Measurements from ENCODE around the gene SMARCA2. TPM values are rescaled to one million over a fixed set of nuclear protein-coding genes. Genes with fewer than 3 reads are reported as not detected.

The SMARCA2 gene
- total RNA-seq, 2 experiments from 2014 or later = 91.3 to 94.0 TPM

- no peak for DNase-seq
- Mint-ChIP-seq H3K4me1 (peaks cover 22% of the 10 kb centered on the region), H3K9me3 (ENCODE audit: low read depth) (peaks cover 14% of the 10 kb centered on the region), H3K4me3 (no peak overlapping the region), H3K36me3 (ENCODE audit: low read depth) (peaks cover 69% of the 10 kb centered on the region), H3K27ac (no peak overlapping the region), H3K27me3 (no peaks in the 10 kb centered on the region)
- ChIA-PET POLR2A (no interaction called here), CTCF (no interaction called here)
- ATAC-seq = no peak
- intact Hi-C loops (cut with DNase I, micrococcal nuclease) = loop anchor here in 1 of 2 experiments (10.0 kb wide), 1 partner anchor 320 kb away; no protein-coding TSS in a partner anchor
Observed at GRCh38 chr9:2195211-2195610, 180.1 kb downstream of the SMARCA2 start.

- H3K9me3 Mint-ChIP-seq (ENCODE audit: low read depth) = peaks cover 24% of the 10 kb centered on the region
- intact Hi-C loops (cut with DNase I, micrococcal nuclease) = loop anchor here in 1 of 2 experiments (10.0 kb wide), 1 partner anchor 322 kb away; no protein-coding TSS in a partner anchor
- POLR2A ChIA-PET = no interaction called here
Observed at GRCh38 chr9:2196757-2197156, 181.6 kb downstream of the SMARCA2 start.

GRCh38 chr9:2198956-2199635, 183.9 kb downstream of the SMARCA2 start:
- intact Hi-C loops (cut with DNase I, micrococcal nuclease) = loop anchor here in 1 of 2 experiments (10.0 kb wide), 1 partner anchor 324 kb away; no protein-coding TSS in a partner anchor
- no peak for DNase-seq
- H3K27me3 Mint-ChIP-seq = no peaks in the 10 kb centered on the region
- peaks cover 32% of the 10 kb centered on the region for H3K9me3 Mint-ChIP-seq (ENCODE audit: low read depth)
- ATAC-seq = peak; percentile 33
- CTCF ChIA-PET = no interaction called here
- POLR2A ChIA-PET = no interaction called here
- peaks cover 9% of the 10 kb centered on the region for H3K4me1 Mint-ChIP-seq
- H3K27ac Mint-ChIP-seq = no peak overlapping the region
- no peak overlapping the region for H3K4me3 Mint-ChIP-seq
- peaks cover 50% of the 10 kb centered on the region for H3K36me3 Mint-ChIP-seq (ENCODE audit: low read depth)

More at GRCh38 chr9:2196757-2197156, 181.6 kb downstream of the SMARCA2 start:
- ATAC-seq (no peak), DNase-seq (no peak)
- H3K4me1 Mint-ChIP-seq = peaks cover 22% of the 10 kb centered on the region
- CTCF ChIA-PET = no interaction called here
- no peak overlapping the region for H3K27ac Mint-ChIP-seq
- no peak overlapping the region for H3K4me3 Mint-ChIP-seq
- H3K36me3 Mint-ChIP-seq (ENCODE audit: low read depth) = peaks cover 64% of the 10 kb centered on the region
- no peaks in the 10 kb centered on the region for H3K27me3 Mint-ChIP-seq

- H3K4me3 Mint-ChIP-seq = no peak overlapping the region
- no peaks in the 10 kb centered on the region for H3K27me3 Mint-ChIP-seq
- intact Hi-C loops (cut with DNase I, micrococcal nuclease) = loop anchor here in 1 of 2 experiments (10.0 kb wide), 1 partner anchor 325 kb away; no protein-coding TSS in a partner anchor
- POLR2A ChIA-PET = no interaction called here
- DNase-seq = no peak
- peaks cover 41% of the 10 kb centered on the region for H3K36me3 Mint-ChIP-seq (ENCODE audit: low read depth)
- peaks cover 9% of the 10 kb centered on the region for H3K4me1 Mint-ChIP-seq
- no peak overlapping the region for H3K27ac Mint-ChIP-seq
- peaks cover 32% of the 10 kb centered on the region for H3K9me3 Mint-ChIP-seq (ENCODE audit: low read depth)
- CTCF ChIA-PET = interaction anchor here (0.6 to 0.7 kb wide), 2 partner anchors 53 to 242 kb away, joined by 3 read pairs; no protein-coding TSS in a partner anchor
- no peak for ATAC-seq
Observed at GRCh38 chr9:2199999-2200796, 185.1 kb downstream of the SMARCA2 start.

- DNase-seq (no peak), ATAC-seq (no peak)
- Mint-ChIP-seq H3K4me3 (no peak overlapping the region), H3K4me1 (no peaks in the 10 kb centered on the region), H3K9me3 (ENCODE audit: low read depth) (no peaks in the 10 kb centered on the region), H3K27ac (no peak overlapping the region), H3K27me3 (no peaks in the 10 kb centered on the region), H3K36me3 (ENCODE audit: low read depth) (no peaks in the 10 kb centered on the region)
- ChIA-PET POLR2A (no interaction called here), CTCF (no interaction called here)
- intact Hi-C loops (cut with DNase I, micrococcal nuclease) = no loop called here
Observed at GRCh38 chr9:2208465-2208864, 193.3 kb downstream of the SMARCA2 start.

- no peak for DNase-seq
- Mint-ChIP-seq H3K27ac (no peak overlapping the region), H3K4me1 (no peaks in the 10 kb centered on the region), H3K9me3 (ENCODE audit: low read depth) (no peaks in the 10 kb centered on the region), H3K4me3 (no peak overlapping the region), H3K36me3 (ENCODE audit: low read depth) (no peaks in the 10 kb centered on the region), H3K27me3 (no peaks in the 10 kb centered on the region)
- ATAC-seq = no peak
- ChIA-PET POLR2A (no interaction called here), CTCF (no interaction called here)
- intact Hi-C loops (cut with DNase I, micrococcal nuclease) = no loop called here
Observed at GRCh38 chr9:2208991-2209390, 193.8 kb downstream of the SMARCA2 start.

GRCh38 chr9:2209400-2209799, 194.3 kb downstream of the SMARCA2 start:
- intact Hi-C loops (cut with DNase I, micrococcal nuclease) = no loop called here
- H3K27ac Mint-ChIP-seq = no peak overlapping the region
- POLR2A ChIA-PET = no interaction called here
- no peaks in the 10 kb centered on the region for H3K9me3 Mint-ChIP-seq (ENCODE audit: low read depth)
- CTCF ChIA-PET = no interaction called here
- no peak overlapping the region for H3K4me3 Mint-ChIP-seq
- H3K27me3 Mint-ChIP-seq = no peaks in the 10 kb centered on the region
- no peaks in the 10 kb centered on the region for H3K4me1 Mint-ChIP-seq
- ATAC-seq (no peak), DNase-seq (no peak)
- H3K36me3 Mint-ChIP-seq (ENCODE audit: low read depth) = no peaks in the 10 kb centered on the region

- ChIA-PET POLR2A (no interaction called here), CTCF (interaction anchor here (0.6 kb wide), 2 partner anchors 120 to 123 kb away, joined by 4 read pairs; no protein-coding TSS in a partner anchor)
- no peaks in the 10 kb centered on the region for H3K36me3 Mint-ChIP-seq (ENCODE audit: low read depth)
- no peak overlapping the region for H3K4me3 Mint-ChIP-seq
- DNase-seq = no peak
- no peaks in the 10 kb centered on the region for H3K9me3 Mint-ChIP-seq (ENCODE audit: low read depth)
- no peak for ATAC-seq
- no peak overlapping the region for H3K27ac Mint-ChIP-seq
- intact Hi-C loops (cut with DNase I, micrococcal nuclease) = no loop called here
- H3K4me1 Mint-ChIP-seq = no peaks in the 10 kb centered on the region
- no peaks in the 10 kb centered on the region for H3K27me3 Mint-ChIP-seq
Observed at GRCh38 chr9:2210201-2210600, 195.1 kb downstream of the SMARCA2 start.

GRCh38 chr9:2213830-2214468, 198.8 kb downstream of the SMARCA2 start:
- ATAC-seq (no peak), DNase-seq (no peak)
- Mint-ChIP-seq H3K9me3 (ENCODE audit: low read depth) (no peaks in the 10 kb centered on the region), H3K4me3 (no peak overlapping the region), H3K27me3 (no peaks in the 10 kb centered on the region), H3K4me1 (no peaks in the 10 kb centered on the region), H3K27ac (no peak overlapping the region), H3K36me3 (ENCODE audit: low read depth) (no peaks in the 10 kb centered on the region)
- ChIA-PET POLR2A (no interaction called here), CTCF (no interaction called here)
- intact Hi-C loops (cut with DNase I, micrococcal nuclease) = no loop called here

- no peak for DNase-seq
- Mint-ChIP-seq H3K27ac (no peak overlapping the region), H3K4me3 (no peak overlapping the region), H3K4me1 (no peaks in the 10 kb centered on the region), H3K36me3 (ENCODE audit: low read depth) (no peaks in the 10 kb centered on the region), H3K27me3 (no peaks in the 10 kb centered on the region), H3K9me3 (ENCODE audit: low read depth) (no peaks in the 10 kb centered on the region)
- no peak for ATAC-seq
- ChIA-PET CTCF (no interaction called here), POLR2A (no interaction called here)
- intact Hi-C loops (cut with DNase I, micrococcal nuclease) = no loop called here
Observed at GRCh38 chr9:2214707-2215106, 199.6 kb downstream of the SMARCA2 start.

- Mint-ChIP-seq H3K27me3 (no peaks in the 10 kb centered on the region), H3K36me3 (ENCODE audit: low read depth) (no peaks in the 10 kb centered on the region), H3K27ac (no peak overlapping the region), H3K9me3 (ENCODE audit: low read depth) (peaks cover 2% of the 10 kb centered on the region), H3K4me3 (no peak overlapping the region), H3K4me1 (no peaks in the 10 kb centered on the region)
- DNase-seq (no peak), ATAC-seq (no peak)
- ChIA-PET CTCF (no interaction called here), POLR2A (no interaction called here)
- intact Hi-C loops (cut with DNase I, micrococcal nuclease) = no loop called here
Observed at GRCh38 chr9:2215921-2216441, 200.8 kb downstream of the SMARCA2 start.

Data from activated CD4-positive, alpha-beta T cell treated with anti-CD3 and anti-CD28 coated beads for 36 hours (primary cell).